NCI-H146 treated with DMSO at 0.1 percent for 48 hours (cell line): ENCODE data around the gene CALML4.
"Not testable (repeated sequence)": the region's sequence is repeated elsewhere in the genome, so short reads cannot be mapped to it uniquely, and the experiment has no call there.

ENCODE experiments used
- DNase-seq: peaks from one replicate; lab custom pipeline; 2025; ENCODE audit not compliant: unreplicated experiment; lab: John Stamatoyannopoulos, UW

CALML4 gene, protein sequence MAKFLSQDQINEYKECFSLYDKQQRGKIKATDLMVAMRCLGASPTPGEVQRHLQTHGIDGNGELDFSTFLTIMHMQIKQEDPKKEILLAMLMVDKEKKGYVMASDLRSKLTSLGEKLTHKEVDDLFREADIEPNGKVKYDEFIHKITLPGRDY

DNA sequence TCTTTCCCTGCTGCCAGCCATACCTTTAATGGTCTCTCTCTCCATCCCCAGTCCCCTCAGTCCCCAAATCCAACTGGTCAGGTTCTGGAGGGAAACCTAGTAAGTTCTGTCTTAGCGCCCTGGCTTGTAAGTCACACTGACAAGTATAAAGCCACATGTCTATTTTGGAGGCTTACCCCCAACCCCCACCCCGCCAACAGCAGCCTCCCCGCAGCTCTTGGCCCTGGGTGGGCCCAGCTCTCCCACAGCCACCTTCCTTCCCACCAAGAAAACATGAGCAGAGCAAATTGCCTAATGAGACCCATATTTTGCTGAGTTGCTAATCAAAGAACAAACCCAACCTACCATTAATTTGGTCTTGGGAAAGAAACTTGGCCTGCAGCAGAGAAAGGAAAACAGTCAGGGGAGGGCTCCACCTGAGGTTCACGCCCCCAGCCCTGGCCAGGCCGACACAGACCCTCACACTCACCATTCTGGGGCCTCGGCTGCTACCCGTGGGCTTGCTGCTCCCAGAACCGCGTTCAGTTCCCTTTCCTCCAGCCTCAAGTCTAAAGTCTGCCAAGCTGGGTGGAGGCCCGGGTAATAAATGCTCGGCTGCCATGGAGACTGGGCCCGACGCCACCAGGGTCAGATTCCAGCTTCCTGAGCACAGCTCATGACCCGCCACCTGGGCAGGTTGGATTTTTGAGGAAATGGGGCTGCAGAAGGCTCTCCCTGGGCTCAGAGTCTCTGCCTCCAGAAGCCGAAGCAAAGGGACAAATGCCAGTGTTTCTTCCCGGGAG is at the start of gene CALML4:
Gene CALML4, minus strand, starts transcription at position 557 of the 782 bp plus-strand sequence. Its CDS starts 85 bp downstream, at position 472.
- no peak for DNase-seq

DNA sequence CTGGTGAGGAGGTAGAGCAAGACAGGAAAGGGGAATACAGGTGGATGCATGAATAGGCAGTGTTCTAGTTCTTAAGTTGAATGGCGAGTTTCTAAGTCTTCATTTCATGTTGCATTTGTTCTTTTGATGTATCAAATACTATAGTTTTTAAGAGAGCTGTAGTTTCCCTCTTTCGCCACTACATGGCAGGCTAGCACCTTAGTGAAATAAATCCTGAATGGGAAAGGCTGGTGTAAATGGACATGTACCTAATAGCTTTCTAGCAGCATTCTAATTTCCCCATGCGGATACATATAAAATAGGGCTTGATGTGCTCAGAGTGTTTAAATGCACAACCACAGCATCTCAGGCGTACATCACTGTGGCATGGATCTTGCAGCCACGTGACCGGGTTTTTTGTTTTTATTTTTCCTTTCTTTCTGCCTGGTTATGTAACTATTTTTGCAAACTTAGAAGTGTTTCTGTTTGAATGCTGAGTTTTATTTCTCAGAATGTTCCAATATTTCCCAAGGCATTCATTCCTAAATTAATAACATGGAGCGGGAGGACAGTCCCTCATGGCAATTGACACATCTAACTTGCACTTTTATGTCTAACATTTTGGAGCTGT is 47.9 kb upstream of the CALML4 start:
- DNase-seq = peak; percentile 51

DNA sequence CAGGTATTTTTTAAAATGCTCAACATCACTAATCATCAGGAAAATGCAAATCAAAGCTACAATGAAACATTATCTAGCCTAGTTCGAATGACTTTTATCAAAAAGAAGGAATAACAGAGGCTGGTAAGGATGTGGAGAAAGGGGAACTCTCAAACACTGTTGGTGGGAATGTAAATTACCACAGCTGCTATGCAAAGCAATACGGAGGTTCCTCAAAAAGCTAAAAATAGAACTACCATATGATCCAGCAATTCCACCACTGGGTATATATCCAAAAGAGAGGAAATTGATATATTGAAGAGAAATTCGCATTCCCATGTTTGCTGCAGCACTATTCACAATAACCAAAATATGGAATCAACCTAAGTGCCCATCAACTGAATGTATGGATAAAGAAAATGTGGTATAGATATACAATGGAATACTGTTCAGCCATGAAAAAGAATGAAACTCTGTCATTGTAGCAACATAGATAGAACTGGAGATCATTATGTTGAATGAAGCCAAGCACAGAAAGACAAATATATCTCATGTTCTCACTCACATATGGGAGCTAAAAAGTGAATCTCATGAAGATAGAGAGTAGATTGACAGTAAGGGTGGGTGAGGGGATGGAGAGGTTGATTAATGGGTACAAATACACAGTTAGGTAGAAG is 44.1 kb upstream of the CALML4 start:
- DNase-seq = no peak

DNA sequence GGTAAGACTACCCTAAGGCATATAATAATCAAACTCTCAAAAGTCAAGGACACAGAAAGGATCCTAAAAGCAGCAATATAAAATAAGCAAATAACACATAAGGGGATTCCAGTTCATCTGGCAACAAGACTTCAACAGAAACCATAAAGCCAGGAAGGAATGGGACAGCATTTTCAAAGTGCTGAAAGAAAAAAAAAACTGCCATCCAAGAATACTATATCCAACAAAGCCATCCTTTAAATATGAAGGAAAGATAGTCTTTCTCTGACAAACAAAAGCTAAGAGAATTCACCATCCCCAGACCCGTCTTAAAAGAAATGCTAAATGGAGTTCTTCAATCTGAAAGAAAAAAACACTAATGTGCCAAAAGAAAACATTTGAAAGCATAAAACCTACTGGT is 39.1 kb upstream of the CALML4 start:
- DNase-seq = no peak

DNA sequence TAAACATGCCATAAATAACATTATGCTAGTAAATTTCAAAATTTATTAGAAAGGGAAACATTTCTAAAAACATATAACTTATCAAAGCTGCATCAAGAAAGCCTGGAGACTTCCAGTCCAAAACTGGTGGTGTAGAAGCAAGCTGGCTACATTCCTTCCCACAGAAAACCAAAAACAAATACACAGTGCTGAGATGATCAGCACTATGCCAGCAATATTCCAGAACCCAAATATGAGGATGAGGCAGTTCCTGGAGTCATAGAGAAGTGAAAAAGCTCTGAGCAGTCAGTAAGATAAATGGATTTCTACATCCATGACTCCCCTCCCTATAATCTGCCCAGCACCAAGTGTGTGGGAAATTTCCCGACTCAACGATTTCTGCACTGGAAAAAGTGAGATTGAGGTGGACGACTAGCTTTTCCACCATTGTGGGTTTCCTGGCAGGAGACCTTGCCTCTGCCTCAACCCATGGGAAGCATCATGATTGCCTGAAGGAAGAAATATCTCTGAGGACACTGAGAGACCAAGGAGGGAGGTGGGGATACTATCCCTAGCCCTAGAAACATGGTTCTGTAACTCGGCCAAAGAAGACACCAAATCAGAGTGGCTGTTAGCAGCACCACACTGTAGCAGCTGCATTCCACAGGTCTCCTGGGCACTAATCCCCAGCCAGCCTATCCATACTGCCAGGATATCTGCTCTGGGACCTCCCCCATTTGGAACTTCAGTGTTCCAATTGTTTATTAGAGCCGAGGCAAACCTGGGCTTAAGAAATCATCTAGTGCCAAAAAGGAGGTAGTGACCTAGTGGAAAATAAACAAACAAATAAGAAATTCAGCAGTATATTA is 36.2 kb upstream of the CALML4 start:
- no peak for DNase-seq

DNA sequence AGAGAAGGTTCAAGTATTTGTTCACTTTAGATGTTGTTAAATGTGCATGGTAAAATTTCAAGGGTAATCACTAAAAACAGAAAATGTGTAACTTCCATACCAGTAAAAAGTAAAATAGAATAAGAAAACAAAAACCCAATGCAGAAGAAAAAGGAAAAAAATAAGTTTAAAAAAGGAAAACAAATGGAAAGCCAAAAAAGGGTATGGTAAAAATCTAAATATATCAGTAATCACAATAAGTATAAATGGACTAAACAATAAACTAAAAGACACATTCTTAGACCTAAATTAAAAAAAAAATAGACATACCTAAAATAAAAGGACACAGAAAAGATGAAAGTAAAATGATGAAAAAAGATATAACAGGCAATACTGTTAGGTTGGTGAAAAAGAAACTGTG is 33.9 kb upstream of the CALML4 start:
- no peak for DNase-seq

DNA sequence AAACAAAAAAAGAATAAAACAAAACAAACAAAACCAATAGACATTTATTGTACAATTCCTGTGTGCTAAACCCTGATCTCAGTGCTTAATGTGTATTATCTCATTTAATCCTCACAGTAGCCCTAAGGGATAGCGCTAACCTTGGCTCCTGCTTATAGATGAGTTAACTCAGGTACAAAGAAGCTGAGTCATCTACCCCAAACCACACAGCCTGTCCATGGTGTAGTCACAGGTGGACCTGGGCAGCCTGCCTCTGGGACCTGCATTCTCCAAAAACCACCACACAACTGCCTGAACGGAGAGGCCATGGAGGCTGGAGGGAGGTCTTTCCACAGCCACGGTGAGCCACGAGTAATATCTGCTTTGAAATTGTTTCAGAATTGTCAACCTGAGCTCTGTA is 29.9 kb upstream of the CALML4 start:
- no peak for DNase-seq

DNA sequence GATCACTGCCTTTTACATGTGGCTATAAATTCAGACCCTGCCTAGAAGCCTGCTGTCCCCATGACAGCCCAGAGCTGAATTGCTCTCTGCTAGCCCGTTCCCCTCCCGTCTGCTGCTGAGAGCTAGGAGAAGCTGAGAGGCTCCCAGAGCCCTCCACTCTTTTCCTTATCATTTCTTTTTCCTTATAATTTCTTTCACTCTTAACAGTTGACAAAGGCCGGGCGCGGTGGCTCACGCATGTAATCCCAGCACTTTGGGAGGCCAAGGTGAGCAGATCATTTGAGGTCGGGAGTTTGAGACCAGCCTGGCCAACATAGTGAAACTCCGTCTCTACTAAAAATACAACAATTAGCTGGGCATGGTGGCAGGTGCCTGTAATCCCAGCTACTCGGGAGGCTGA is 29.4 kb upstream of the CALML4 start:
- not testable (repeated sequence) for DNase-seq

DNA sequence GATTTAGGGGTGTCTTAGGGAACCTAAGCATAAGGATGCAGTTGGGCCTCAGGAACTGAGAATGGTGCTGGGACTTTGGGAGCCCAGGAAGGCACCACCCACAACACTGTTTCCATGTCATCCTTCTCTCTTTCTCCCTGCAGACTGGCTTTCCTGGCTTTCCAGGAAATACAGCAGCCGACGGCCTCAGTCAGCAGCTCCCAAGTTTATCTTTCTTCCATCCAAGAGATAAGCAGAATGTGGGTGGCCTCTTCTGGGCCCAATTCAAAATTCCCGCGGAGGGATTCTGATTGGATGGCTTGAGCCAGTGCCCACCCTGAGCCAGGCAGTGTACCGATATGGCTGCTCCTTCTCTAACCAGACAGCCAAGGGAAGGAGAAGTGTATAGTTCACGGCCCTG is 28.9 kb upstream of the CALML4 start:
- DNase-seq = no peak

DNA sequence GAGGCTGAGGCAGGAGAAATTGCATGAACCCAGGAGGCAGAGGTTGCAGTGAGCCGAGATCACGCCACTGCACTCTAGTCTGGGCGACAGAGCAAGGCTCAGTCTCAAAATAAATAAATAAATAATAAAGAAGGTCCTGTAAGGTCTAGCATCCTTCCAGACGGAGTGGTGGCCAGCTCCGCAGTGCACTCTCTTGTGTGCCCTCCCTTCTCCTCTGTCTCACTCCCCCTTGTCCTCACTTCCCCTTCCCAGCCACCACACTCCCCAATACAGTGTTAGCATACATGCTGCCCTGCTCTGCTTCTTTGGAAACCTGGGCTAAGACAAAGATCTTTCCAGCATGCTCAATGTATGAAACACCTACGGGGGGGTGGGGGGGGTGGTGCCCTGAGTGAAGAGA is 27.8 kb upstream of the CALML4 start:
- DNase-seq = no peak

DNA sequence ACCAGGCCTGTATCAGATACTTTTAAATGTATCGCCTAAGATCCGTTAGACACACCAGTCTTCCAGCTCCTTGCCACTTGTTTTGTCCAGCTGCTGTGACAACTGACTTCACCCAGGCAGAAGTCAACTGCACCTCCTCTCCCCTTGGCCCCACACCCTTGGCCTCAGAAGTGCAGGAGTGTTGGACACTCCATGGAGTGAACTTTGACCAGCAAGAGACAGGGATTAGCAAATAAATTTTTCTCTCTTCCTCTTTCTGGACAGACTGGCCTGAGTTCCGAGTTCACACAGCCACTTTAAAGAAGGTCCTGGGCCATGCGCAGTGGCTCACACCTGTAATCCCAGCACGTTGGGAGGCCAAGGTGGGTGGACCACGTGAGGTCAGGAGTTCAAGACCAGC is 27.3 kb upstream of the CALML4 start:
- no peak for DNase-seq

DNA sequence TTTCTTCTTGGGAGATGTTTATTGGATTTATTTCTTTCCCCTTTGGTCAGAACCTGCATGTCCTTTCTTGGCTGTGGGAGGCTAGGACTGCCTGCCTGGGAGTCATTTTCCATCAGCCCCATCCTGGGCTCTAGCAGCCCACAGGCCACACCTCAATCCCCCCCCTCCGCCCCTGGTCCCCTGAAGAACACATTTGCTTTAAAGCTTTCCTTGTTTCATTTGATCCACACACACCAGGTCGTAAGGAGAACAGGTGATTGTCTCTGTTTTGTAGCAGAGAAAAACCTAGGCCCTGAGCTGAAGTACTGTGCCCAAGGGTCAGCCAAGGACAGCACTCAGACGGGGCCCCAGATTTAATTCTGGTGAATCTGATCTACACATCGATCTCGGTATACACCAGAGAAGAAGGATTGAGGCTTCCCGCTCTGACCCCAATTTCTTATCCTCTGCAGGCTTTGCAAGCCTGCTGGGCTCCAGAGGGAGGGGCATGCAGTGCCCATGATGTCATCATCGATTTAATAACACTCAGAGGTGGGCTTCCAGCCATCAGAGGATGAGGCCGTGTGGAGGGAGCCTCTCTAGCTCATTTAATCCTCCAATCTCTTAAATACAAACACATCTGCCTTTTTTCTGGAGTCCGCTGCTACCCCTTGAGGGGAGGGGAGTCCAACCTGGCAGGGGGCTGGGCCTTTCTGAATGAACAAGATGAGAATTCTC is 26.1 kb upstream of the CALML4 start:
- no peak for DNase-seq

DNA sequence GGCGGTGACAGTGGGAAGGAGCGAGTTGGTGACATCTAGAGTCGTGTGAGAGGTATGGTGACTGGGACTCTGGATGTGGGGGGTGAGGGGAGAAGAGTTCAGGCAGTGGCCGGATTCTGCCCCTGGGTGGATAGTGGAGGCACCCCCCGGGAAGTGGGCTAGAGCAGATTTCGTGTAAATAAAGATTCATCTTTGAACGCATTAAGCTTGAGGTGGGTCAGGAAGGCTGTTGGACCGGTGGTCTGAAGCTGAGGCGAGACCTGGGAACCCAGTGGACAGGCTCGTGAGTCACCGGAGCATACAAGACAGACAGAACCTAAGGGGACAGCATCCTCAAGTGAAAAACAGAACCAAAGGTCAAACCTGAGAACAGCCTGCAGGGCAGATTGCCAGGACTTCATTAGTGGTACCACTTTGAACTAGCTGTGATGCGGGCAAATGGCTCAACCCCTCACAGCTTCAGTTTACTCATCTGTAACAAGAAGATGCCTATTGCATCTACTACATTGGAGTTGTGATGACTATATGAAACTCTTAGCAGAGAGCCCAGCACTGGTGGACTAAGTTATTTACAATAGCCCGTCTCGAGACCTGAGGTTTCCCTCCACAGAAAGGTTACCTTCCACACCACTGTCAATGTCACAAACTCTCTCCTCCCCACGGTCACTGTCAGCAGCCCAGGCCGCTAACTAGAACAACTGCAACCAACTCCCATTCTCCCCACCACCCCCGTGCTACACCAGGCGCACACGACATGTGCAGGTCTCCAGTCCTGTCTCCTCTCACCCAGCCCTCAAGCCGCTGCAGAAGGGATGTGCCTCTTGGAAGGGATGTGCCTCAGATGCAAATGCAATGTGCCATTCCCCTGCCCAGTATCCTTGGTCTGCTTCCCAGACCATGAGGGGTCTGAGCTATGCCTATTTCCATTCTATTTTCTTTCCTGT is 25.3 kb upstream of the CALML4 start:
- no peak for DNase-seq

DNA sequence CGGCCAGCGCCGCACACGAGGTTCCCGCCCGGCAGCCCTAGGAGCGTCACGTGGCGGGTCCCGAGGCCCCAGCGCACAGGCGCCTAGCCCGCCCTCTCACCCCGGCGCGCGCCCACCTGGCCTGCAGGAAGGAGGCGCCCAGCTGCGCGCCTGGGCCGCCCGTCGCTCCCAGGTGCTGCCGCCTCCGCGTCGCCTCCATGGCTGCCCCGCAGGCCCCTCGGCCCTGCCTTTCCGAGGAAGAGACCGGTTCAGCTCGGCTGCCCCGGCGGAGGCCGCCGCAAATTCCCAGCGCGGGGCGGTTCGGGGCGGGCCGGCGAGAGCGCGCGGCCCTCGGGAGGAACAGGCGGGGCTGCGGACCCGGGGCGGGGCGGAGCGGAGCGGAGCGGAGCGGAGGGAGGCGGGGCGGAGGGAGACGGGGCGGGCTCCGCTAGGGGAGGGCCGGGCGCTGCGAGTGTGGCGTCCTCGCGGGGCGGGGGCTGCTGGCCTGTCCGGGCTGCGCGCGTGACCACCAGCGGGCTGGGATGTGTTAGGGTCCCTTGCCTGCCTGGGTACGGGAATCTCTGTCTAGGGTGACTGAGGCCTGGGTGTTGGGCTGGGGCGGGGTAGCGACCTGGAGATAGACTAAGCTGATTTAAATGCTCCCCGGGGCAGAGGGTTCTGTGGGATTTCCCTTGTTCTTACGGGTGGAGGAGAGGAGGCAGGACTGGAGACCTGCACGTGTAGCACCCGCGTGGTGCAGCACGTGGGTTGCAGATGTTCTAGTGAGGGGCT is 24.4 kb upstream of the CALML4 start, which contains the start of gene CLN6:
Gene CLN6, minus strand, starts transcription at position 343 of the 771 bp plus-strand sequence. Its CDS starts 144 bp downstream, at position 199.
- peak; percentile 32 for DNase-seq

DNA sequence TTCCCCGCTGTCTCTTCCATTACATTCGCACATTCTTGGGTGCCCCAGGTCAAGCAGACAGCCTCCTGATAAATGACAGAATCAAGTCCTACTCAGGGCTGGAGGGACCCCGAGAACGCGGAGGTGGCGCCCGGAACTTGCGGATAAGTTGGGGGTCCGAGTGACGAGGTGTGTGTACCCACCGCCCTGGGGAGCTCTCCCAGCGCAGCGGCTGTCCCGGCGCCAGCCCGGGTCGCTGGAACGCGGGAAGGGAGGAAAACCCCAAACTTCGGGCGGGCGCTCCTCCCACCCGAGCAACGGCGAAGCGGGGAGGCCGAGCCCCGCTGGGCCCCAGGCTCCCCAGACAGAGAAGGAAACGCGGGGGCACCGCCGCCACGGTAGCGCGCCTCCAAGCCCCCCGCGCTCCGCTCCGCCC is 23.8 kb upstream of the CALML4 start:
- DNase-seq = no peak

DNA sequence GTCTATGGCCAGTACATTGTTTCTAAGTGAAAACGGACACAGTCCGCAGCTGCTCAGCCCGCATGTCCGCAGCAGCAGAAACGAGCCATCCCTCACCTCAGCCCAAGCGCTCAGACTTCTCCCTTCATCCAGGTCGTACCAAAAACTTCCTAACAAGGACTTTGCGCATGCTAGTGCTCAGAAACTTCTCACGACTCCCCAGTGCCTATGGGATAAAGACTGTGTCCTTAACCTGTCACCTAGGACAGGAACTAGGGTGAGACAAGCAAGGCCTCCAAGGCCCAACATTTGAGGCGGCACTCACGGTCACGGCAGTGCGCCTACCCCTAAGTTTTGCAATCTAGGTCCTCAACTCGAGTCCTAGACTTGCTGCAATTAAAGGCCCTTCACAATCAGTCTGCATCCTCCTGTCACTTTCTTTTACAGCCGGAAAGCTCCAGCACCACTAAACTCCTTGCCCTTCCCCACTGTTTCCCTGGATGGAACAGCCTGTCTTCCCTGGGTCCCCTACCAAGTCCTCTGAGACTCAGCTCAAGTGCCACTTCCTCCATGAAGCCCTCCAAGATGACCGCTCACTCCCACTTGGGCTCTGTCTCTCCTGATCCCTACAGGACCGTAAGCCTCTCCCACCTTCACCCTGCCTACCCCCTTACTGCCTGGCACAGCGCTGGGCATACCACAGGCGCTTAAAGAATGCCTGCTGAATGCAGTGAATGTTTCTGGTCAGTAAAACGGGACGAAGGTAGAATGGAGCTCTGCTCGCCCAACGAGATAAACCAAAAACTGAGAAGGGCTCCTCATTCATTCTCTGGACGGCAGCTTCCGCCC is 23.2 kb upstream of the CALML4 start:
- no peak for DNase-seq

DNA sequence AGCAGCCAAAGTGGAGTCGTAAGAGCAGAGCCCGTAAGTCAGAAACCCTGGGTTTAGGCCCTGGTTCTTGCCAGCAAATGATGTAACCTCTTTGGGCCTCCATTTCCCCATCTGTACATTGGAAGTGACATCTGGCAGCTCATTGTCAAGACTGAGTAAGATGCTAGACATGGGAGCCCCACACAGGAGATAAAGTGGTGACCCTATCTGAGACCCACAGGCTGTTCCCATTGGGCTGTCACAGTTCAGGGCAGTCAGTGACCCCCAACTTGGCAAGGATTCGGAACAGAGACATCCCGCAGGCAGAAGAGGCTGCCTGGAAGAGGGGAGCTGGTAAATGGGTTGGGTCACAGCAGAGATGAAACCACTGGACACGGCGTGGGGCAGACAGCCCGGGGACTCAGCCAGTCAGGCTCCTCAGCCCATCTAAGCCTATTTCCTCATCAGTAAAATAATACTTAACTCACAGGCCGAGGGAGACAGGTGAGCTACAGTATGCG is 22.6 kb upstream of the CALML4 start:
- no peak for DNase-seq
